HepG2 (cell line): ENCODE data around the gene ZBP1. TPM values are rescaled to one million over a fixed set of nuclear protein-coding genes. Genes with fewer than 3 reads are reported as not detected.

ENCODE experiments used
- AKAP8 ChIP-seq: sonication (generic); formaldehyde crosslinking; IDR thresholded peaks from 2 replicates; pipeline ENCODE4 v1.5.1; 2020; ENCODE audit warnings: mild to moderate bottlenecking, missing genetic modification reagents
- DNMT3B ChIP-seq: conservative IDR thresholded peaks from 2 replicates; pipeline ENCODE4 v1.6.1; 2016; ENCODE audit warnings: missing biosample characterization, control low read depth
- GATAD1 ChIP-seq: IDR thresholded peaks from 2 replicates; pipeline ENCODE4 v1.6.1; 2016; ENCODE audit warnings: missing genetic modification reagents, missing compliant biosample characterization
- HMG20A ChIP-seq: IDR thresholded peaks from 2 replicates; pipeline ENCODE4 v1.6.1; 2016; ENCODE audit warnings: borderline replicate concordance
- HOXA7 ChIP-seq: sonication (generic); formaldehyde crosslinking; IDR thresholded peaks from 2 replicates; pipeline ENCODE4 v1.8.1; 2022; ENCODE audit warnings: mild to moderate bottlenecking, missing genetic modification reagents, moderate library complexity
- KDM3A ChIP-seq: IDR thresholded peaks from 2 replicates; pipeline ENCODE4 v1.6.1; 2018; ENCODE audit warnings: low read depth, missing compliant biosample characterization
- LRRFIP1 ChIP-seq: sonication (generic); formaldehyde crosslinking; conservative IDR thresholded peaks from 2 replicates; pipeline ENCODE4 v1.4.0; 2020; ENCODE audit warnings: missing genetic modification reagents
- MIER3 ChIP-seq: IDR thresholded peaks from 2 replicates; pipeline ENCODE4 v1.6.1; 2016; ENCODE audit warnings: missing compliant biosample characterization, borderline replicate concordance
- POLR2A ChIP-seq, 2 experiments: IDR thresholded peaks; 2 replicates each; pipeline ENCODE4 v1.6.1; 2011; ENCODE audit warnings: low read depth in 2 of 2, low read length in 2 of 2, mild to moderate bottlenecking in 1 of 2, moderate library complexity in 1 of 2; ENCODE audit not compliant: insufficient read depth in 1 of 2
- RAD51 ChIP-seq: fragments of 450-650 bp; IDR thresholded peaks from 2 replicates; pipeline ENCODE4 v1.6.1; 2016; ENCODE audit warnings: borderline replicate concordance
- SMC3 ChIP-seq: IDR thresholded peaks from 2 replicates; pipeline ENCODE4 v1.6.1; 2011; ENCODE audit warnings: low read length, improper control_type of control experiment
- TEAD3 ChIP-seq: optimal IDR thresholded peaks from 2 replicates; pipeline ENCODE3; 2016; ENCODE audit warnings: borderline replicate concordance
- ZKSCAN8 ChIP-seq: IDR thresholded peaks from 2 replicates; pipeline ENCODE4 v1.6.1; 2016; ENCODE audit warnings: borderline replicate concordance, missing genetic modification reagents, missing compliant biosample characterization
- ZNF138 ChIP-seq: sonication (generic); formaldehyde crosslinking; IDR thresholded peaks from 2 replicates; pipeline ENCODE4 v1.5.0; 2020; ENCODE audit warnings: mild to moderate bottlenecking, low read depth, missing genetic modification reagents
- ZNF574 ChIP-seq: sonication (generic); formaldehyde crosslinking; IDR thresholded peaks from 2 replicates; pipeline ENCODE4 v1.4.0; 2020; ENCODE audit warnings: missing genetic modification reagents
- ZNF609 ChIP-seq: sonication (generic); formaldehyde crosslinking; IDR thresholded peaks from 2 replicates; pipeline ENCODE4 v1.4.0; 2020; ENCODE audit warnings: mild to moderate bottlenecking, missing genetic modification reagents, borderline replicate concordance
- ZNF615 ChIP-seq: sonication (generic); formaldehyde crosslinking; IDR thresholded peaks from 2 replicates; pipeline ENCODE4 v1.5.0; 2020; ENCODE audit warnings: mild to moderate bottlenecking, missing genetic modification reagents, borderline replicate concordance
- ZNF674 ChIP-seq: sonication (generic); formaldehyde crosslinking; IDR thresholded peaks from 2 replicates; pipeline ENCODE4 v1.5.0; 2020; ENCODE audit warnings: low read depth, mild to moderate bottlenecking, missing genetic modification reagents
- ZNF713 ChIP-seq: sonication (generic); formaldehyde crosslinking; IDR thresholded peaks from 2 replicates; pipeline ENCODE4 v1.4.0; 2020; ENCODE audit warnings: mild to moderate bottlenecking, missing genetic modification reagents
- ZNF83 ChIP-seq: sonication (generic); formaldehyde crosslinking; IDR thresholded peaks from 2 replicates; pipeline ENCODE4 v1.4.0; 2020; ENCODE audit warnings: missing genetic modification reagents, mild to moderate bottlenecking, borderline replicate concordance
- ZSCAN29 ChIP-seq: sonication (generic); formaldehyde crosslinking; conservative IDR thresholded peaks from 2 replicates; pipeline ENCODE4 v1.4.0; 2020; ENCODE audit warnings: mild to moderate bottlenecking, missing genetic modification reagents
- polyA plus RNA-seq, 8 experiments: library from polyadenylated mRNA; depleted of rRNA in 3 of 8; stranded (reverse) in 7 of 8; unstranded in 1 of 8; fragments of >200 nt; fragmentation: Illumina TruSeq in 4 of 8; extraction: Trizol in 4 of 8; gene quantifications; 2 replicates each; pipeline versions ENCODE4 v1.2.1 to v1.2.3, GENCODE V29; 2011 to 2016; ENCODE audit warnings: low read depth in 4 of 8, missing spikeins in 1 of 8, mixed read lengths in 1 of 8; ENCODE audit not compliant: insufficient read depth in 1 of 8
- total RNA-seq, 5 experiments: library from RNA; depleted of rRNA; stranded (reverse); fragments of >200 nt; fragmentation: Illumina TruSeq; extraction: Trizol; gene quantifications; 2 replicates each; pipeline ENCODE4 v1.2.3, GENCODE V29; 2016; ENCODE audit warnings: low read depth in 1 of 5

The ZBP1 gene
- total and polyA plus RNA-seq, 2 of the 13 experiments (the other 11 are each of a cell fraction or from before 2014, with no cell fraction given) = not detected

GRCh38 chr20:57587278-57587988, 32.8 kb downstream of the ZBP1 start (continued):
- TF ChIP-seq ZNF138 (CRISPR knock-in tag) = no peak
- no peak for TF ChIP-seq ZNF674 (CRISPR knock-in tag)
- peak; percentile 87 for TF ChIP-seq ZNF574
- peak; percentile 97 for TF ChIP-seq RAD51
- peak; percentile 84 for TF ChIP-seq HMG20A (CRISPR knock-in tag)
- peak; percentile 71 for TF ChIP-seq GATAD1 (CRISPR knock-in tag)
- peak; percentile 17 to 54; a peak in 2 of 4 replicates for TF ChIP-seq POLR2A (IDR thresholded peaks at IDR 0.05; ENCODE audit: insufficient read depth in 1 of 2, low read depth in 2 of 2, low read length in 2 of 2)
- TF ChIP-seq SMC3 = no peak; the same call in 1 of the 2 replicates
- TF ChIP-seq ZNF713 (CRISPR knock-in tag) = no peak
- no peak for TF ChIP-seq ZSCAN29 (CRISPR knock-in tag)
- peak; percentile 86 for TF ChIP-seq TEAD3 (CRISPR knock-in tag)
- TF ChIP-seq ZNF609 (CRISPR knock-in tag) = peak; percentile 86; the same call in 1 of the 2 replicates
- peak; percentile 95 for TF ChIP-seq KDM3A (CRISPR knock-in tag)
- peak; percentile 43; the same call in 1 of the 2 replicates for TF ChIP-seq AKAP8 (CRISPR knock-in tag)
- TF ChIP-seq DNMT3B (CRISPR knock-in tag) = peak; percentile 90; the same call in 1 of the 2 replicates
- peak; percentile 83; the same call in 1 of the 2 replicates for TF ChIP-seq ZKSCAN8 (CRISPR knock-in tag)
- TF ChIP-seq ZNF615 (CRISPR knock-in tag) = no peak
- no peak for TF ChIP-seq HOXA7
- peak; percentile 96 for TF ChIP-seq MIER3 (CRISPR knock-in tag)
- TF ChIP-seq ZNF83 (CRISPR knock-in tag) = 0 out of 2 replicates have a peak, but pooled peaks have one; percentile 30
- no peak for TF ChIP-seq LRRFIP1 (CRISPR knock-in tag)
